Measurements from ENCODE around the gene XNDC1N.

Gene XNDC1N

GRCh38 chr11:71927820-71928736, at the start of gene XNDC1N:
Gene XNDC1N (minus strand): TSS chr11:71928594. CDS start chr11:71923353, 5,241 bp downstream.
- peak; percentile 46 for DNase-seq

- DNase-seq = peak; percentile 47
These were observed 49.5 kb upstream of the XNDC1N start for GRCh38 chr11:71977743-71978418.

GRCh38 chr11:71977090-71977489, 48.7 kb upstream of the XNDC1N start:
- no peak for DNase-seq

- no peak for DNase-seq
These were observed 48.2 kb upstream of the XNDC1N start for GRCh38 chr11:71976551-71976950.

GRCh38 chr11:71971680-71972079, 43.3 kb upstream of the XNDC1N start:
- no peak for DNase-seq

GRCh38 chr11:71964641-71965040, 36.2 kb upstream of the XNDC1N start:
- no peak for DNase-seq

- no peak for DNase-seq
These were observed 35.1 kb upstream of the XNDC1N start for GRCh38 chr11:71963468-71963867.

GRCh38 chr11:71962428-71963038, 34.1 kb upstream of the XNDC1N start:
- DNase-seq = no peak

GRCh38 chr11:71955898-71956456, 27.6 kb upstream of the XNDC1N start:
- DNase-seq = no peak

- DNase-seq = no peak
These were observed 23.4 kb upstream of the XNDC1N start for GRCh38 chr11:71951741-71952310.

- DNase-seq = no peak
These were observed 20.6 kb upstream of the XNDC1N start for GRCh38 chr11:71949034-71949433.

GRCh38 chr11:71948314-71949027, 20.1 kb upstream of the XNDC1N start:
- DNase-seq = no peak

- no peak for DNase-seq
These were observed 19.1 kb upstream of the XNDC1N start for GRCh38 chr11:71947498-71947897.

- DNase-seq = no peak
These were observed 17.8 kb upstream of the XNDC1N start for GRCh38 chr11:71946144-71946571.

GRCh38 chr11:71940561-71941219, 12.3 kb upstream of the XNDC1N start:
- no peak for DNase-seq

GRCh38 chr11:71937826-71938225, 9.4 kb upstream of the XNDC1N start:
- no peak for DNase-seq

GRCh38 chr11:71936825-71937224, 8.4 kb upstream of the XNDC1N start:
- DNase-seq = no peak

- no peak for DNase-seq
These were observed 7.0 kb upstream of the XNDC1N start for GRCh38 chr11:71935338-71935925.

GRCh38 chr11:71934213-71934612, 5.8 kb upstream of the XNDC1N start:
- no peak for DNase-seq

- no peak for DNase-seq
These were observed 4.9 kb upstream of the XNDC1N start for GRCh38 chr11:71933141-71933933.

GRCh38 chr11:71931245-71931602, 2.8 kb upstream of the XNDC1N start:
- DNase-seq = no peak

Data from activated gamma-delta T cell treated with Interleukin-2 at 50 U/mL for 16 hours (primary cell).